ENCODE measurements around the gene ESYT1.

ESYT1 gene, protein sequence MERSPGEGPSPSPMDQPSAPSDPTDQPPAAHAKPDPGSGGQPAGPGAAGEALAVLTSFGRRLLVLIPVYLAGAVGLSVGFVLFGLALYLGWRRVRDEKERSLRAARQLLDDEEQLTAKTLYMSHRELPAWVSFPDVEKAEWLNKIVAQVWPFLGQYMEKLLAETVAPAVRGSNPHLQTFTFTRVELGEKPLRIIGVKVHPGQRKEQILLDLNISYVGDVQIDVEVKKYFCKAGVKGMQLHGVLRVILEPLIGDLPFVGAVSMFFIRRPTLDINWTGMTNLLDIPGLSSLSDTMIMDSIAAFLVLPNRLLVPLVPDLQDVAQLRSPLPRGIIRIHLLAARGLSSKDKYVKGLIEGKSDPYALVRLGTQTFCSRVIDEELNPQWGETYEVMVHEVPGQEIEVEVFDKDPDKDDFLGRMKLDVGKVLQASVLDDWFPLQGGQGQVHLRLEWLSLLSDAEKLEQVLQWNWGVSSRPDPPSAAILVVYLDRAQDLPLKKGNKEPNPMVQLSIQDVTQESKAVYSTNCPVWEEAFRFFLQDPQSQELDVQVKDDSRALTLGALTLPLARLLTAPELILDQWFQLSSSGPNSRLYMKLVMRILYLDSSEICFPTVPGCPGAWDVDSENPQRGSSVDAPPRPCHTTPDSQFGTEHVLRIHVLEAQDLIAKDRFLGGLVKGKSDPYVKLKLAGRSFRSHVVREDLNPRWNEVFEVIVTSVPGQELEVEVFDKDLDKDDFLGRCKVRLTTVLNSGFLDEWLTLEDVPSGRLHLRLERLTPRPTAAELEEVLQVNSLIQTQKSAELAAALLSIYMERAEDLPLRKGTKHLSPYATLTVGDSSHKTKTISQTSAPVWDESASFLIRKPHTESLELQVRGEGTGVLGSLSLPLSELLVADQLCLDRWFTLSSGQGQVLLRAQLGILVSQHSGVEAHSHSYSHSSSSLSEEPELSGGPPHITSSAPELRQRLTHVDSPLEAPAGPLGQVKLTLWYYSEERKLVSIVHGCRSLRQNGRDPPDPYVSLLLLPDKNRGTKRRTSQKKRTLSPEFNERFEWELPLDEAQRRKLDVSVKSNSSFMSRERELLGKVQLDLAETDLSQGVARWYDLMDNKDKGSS

DNA sequence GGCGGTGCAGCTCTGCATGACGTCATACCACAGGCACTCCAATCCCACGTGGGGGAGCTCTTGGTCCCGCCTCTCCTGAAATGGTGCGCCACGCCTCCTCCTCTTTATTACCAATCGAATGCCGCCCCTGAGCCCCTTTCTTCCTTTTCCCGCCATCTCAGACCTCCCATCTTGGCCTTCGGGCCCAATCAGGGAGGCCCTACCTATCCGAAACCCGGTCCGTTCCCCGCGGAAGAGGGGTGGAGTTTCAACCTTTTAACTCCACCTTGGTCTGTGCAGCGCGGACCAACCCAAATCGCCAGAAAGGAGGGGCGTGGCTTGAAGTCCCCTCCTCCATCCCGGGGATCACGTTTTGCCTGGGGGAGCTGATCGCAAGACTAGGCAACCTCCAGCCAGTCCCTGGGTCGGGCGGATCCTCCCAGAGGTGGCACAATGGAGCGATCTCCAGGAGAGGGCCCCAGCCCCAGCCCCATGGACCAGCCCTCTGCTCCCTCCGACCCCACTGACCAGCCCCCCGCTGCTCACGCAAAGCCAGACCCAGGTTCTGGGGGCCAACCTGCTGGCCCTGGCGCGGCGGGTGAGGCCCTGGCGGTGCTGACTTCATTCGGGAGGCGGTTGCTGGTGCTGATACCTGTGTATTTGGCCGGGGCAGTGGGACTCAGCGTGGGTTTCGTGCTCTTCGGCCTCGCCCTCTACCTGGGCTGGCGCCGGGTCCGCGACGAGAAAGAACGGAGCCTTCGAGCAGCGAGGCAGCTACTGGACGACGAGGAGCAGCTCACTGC is at the start of gene ESYT1:
ESYT1 (plus strand) TSS at position 380 of the 782 bp plus-strand sequence; CDS start at position 433, 53 bp downstream.
- peak; percentile 95 to 99 for DNase-seq (ENCODE audit: low read depth in 2 of 2)

DNA sequence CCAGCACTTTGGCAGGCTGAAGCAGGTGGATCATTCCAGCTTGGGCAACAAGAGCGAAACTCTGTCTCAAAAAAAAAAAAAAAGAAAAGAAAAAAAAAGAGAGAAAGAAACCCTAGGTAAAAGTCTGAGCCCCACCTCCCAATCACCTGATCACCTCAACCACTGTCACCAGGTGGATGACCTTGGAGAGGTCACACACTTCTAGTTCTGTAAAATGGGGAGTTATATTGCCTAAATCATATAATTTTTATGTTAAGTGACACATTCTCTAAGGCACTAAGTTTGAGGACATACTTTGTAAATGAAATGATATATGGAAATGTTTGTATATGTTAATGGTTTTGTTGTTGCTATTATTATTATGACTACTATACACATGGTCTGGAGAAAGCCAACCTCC is 49.6 kb upstream of the ESYT1 start:
- no peak for DNase-seq (ENCODE audit: low read depth in 2 of 2)

- peak in 1 of 2 donors; percentile 47 for DNase-seq (ENCODE audit: low read depth in 2 of 2)
Measured at GRCh38 chr12:56078931-56079722, 48.9 kb upstream of the ESYT1 start.

DNA sequence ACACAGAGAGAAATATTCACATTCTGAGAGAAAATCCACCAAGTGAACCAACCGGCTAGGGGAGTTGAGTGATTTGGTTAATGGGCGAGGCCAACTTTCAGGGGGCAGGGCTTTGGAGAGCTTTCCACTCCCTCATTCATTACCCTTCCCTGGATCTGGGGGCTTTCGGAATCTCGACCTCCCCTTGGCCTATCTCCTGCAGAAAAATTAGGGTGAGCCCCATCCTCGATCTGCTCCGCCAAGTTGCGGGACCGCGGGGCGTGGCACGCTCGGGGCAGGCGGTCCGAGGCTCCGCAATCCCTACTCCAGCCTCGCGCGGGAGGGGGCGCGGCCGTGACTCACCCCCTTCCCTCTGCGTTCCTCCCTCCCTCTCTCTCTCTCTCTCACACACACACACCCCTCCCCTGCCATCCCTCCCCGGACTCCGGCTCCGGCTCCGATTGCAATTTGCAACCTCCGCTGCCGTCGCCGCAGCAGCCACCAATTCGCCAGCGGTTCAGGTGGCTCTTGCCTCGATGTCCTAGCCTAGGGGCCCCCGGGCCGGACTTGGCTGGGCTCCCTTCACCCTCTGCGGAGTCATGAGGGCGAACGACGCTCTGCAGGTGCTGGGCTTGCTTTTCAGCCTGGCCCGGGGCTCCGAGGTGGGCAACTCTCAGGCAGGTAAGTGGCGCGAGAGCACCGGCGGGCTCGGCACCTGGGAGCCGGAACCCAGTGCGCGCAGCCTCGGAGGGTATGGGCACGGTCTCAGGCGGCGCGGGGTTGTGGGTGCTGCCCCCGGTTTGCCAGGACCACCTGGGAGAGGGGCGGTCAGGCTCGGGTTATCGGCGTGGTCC is 48.1 kb upstream of the ESYT1 start, which contains the start of gene ERBB3:
ERBB3 (plus strand) TSS at position 443 of the 833 bp plus-strand sequence; CDS start at position 579, 136 bp downstream.
- peak; percentile 46 to 73 for DNase-seq (ENCODE audit: low read depth in 2 of 2)

DNA sequence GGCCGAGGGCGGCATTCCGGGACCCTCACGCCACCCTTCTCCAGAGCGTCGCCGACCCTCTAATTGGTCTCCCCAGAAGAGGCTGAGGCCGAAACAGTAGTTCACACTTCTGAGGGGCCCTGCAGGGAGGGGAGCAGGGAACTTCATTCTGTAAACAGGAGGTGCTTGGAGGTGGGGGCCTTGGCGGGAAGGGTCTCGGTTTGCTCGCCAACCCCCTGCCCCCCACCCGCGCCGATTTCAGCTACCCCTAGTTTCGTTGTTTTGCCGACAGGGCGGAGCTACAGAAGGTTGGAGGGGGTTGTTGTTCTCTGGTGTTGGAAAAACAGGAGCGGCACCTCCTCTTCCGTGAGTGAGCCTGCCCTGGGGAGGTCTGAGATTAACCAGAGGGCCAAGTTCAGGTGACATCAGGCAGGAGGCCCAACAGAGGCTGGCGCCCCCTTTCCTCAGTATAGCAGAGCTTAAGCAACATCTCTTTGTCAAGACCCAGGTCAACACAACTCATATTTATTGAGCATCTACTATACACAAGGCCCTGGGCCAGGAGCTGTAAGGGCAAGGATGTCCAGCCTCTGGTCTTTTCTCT is 47.4 kb upstream of the ESYT1 start:
- no peak for DNase-seq (ENCODE audit: low read depth in 2 of 2)

- no peak for DNase-seq (ENCODE audit: low read depth in 2 of 2)
Measured at GRCh38 chr12:56081393-56082347, 46.4 kb upstream of the ESYT1 start.

- no peak for DNase-seq (ENCODE audit: low read depth in 2 of 2)
Measured at GRCh38 chr12:56082382-56082781, 45.7 kb upstream of the ESYT1 start.

- no peak for DNase-seq (ENCODE audit: low read depth in 2 of 2)
Measured at GRCh38 chr12:56082967-56083366, 45.1 kb upstream of the ESYT1 start.

GRCh38 chr12:56084958-56085543 is 43.0 kb upstream of the ESYT1 start:
- DNase-seq (ENCODE audit: low read depth in 2 of 2): no peak

DNA sequence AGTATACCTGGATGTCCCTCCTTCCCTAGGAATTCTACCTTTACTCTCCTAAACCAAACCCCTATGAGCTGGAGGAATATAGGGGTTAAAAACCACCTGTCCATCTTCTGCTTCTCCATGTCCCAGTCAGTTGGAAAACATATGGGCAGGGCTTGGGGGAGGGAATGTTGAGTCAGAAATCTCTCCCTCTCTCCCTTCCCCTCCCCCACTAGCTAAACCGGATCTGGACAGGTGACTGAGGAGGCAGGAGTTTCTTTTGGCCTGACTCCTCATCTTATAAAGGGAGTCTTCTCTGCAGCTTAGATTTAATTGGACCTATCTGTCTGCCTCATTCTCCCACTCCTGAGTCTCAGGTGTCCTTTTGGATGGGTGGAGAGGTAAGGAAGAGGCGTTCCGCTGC is 42.0 kb upstream of the ESYT1 start:
- DNase-seq (ENCODE audit: low read depth in 2 of 2): no peak

DNA sequence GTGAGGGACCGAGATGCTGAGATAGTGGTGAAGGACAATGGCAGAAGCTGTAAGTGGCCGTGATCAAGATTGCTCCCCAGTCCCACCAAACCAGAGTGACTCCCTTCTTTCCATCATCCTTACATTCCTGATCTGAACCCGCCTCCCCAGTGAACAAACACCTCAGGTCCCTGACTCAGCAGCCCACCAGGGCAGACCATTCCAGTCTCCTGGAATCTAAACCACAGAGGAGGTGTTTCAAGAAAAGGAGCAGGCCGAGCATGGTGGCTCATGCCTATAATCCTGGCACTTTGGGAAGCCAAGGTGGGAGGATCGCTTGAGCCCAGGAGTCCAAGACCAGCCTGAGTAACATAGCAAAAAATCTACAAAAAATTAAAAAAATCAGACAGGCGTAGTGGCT is 41.5 kb upstream of the ESYT1 start:
- DNase-seq (ENCODE audit: low read depth in 2 of 2): no peak

DNA sequence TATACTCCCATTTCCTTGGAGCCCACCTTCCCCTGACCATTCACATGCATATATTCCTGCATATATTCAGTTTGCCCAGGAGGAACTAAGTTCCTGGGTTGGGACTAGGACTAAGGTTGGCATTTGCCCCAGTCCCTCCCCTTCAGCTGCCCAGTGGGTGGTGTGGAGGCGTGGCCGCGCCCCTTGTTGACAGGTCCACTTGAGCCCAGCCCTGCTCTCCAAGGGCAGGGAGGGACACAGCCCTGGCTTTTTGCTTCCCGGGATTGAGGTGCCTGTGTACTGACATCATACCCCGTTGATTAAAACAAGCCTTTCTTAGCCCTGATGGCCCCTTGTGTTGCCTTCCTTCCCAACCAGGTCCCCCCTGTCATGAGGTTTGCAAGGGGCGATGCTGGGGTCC is 40.8 kb upstream of the ESYT1 start:
- no peak for DNase-seq (ENCODE audit: low read depth in 2 of 2)

DNA sequence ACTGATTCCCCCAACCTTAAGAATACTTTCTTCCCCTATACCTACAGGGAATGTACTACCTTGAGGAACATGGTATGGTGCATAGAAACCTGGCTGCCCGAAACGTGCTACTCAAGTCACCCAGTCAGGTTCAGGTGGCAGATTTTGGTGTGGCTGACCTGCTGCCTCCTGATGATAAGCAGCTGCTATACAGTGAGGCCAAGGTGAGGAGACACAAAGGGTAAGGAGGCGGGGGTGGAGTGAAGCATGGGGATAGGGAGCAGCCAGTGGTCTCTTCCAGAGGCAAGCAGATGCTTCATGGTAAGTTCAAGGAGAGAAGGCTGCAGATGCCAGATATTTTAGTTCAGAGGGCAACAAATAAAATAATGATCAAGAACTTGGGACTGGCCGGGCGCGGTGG is 30.3 kb upstream of the ESYT1 start:
- DNase-seq (ENCODE audit: low read depth in 2 of 2): no peak

GRCh38 chr12:56098592-56098991 is 29.5 kb upstream of the ESYT1 start:
- no peak for DNase-seq (ENCODE audit: low read depth in 2 of 2)

- DNase-seq (ENCODE audit: low read depth in 2 of 2): no peak
Measured at GRCh38 chr12:56099787-56100186, 28.3 kb upstream of the ESYT1 start.

DNA sequence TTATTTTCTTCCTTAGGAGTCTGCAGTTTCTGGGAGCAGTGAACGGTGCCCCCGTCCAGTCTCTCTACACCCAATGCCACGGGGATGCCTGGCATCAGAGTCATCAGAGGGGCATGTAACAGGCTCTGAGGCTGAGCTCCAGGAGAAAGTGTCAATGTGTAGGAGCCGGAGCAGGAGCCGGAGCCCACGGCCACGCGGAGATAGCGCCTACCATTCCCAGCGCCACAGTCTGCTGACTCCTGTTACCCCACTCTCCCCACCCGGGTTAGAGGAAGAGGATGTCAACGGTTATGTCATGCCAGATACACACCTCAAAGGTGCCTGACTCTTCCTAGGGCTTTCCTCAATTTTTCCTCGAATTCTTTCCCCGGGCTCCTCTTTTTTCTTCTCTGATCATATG is 27.0 kb upstream of the ESYT1 start:
- no peak for DNase-seq (ENCODE audit: low read depth in 2 of 2)

DNA sequence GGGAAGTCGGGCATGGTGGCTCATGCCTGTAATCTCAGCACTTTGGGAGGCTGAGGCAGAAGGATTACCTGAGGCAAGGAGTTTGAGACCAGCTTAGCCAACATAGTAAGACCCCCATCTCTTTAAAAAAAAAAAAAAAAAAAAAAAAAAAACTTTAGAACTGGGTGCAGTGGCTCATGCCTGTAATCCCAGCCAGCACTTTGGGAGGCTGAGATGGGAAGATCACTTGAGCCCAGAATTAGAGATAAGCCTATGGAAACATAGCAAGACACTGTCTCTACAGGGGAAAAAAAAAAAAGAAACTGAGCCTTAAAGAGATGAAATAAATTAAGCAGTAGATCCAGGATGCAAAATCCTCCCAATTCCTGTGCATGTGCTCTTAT is 25.4 kb upstream of the ESYT1 start:
- DNase-seq (ENCODE audit: low read depth in 2 of 2): no peak

All from stimulated activated CD8-positive, alpha-beta memory T cell treated with anti-CD3 and anti-CD28 coated beads, Interleukin-7, amount 100 ng/mL, for 4 hours (primary cell).